Measurements from ENCODE around the gene CPED1.

DNA sequence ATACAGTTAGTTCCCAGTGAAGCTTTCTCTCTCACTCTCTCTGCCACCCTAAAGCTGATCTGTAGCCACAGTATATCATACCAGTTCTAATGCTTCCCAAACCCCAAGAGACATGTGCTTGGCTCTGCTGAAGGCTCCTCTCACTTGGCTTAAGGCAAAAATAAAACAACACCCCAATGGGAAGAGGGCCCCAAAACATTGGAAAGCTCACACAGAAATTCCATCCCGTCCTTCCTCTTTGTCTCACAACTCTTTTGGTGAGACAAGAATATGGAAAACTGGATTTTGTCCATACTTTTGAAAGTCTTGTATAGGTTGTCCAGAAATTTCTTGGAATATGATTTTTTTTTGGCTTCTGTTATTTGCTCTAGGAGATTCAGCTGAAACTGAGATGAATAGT, 284.2 kb downstream of the CPED1 start:
- TF ChIP-seq, protein P1, sequence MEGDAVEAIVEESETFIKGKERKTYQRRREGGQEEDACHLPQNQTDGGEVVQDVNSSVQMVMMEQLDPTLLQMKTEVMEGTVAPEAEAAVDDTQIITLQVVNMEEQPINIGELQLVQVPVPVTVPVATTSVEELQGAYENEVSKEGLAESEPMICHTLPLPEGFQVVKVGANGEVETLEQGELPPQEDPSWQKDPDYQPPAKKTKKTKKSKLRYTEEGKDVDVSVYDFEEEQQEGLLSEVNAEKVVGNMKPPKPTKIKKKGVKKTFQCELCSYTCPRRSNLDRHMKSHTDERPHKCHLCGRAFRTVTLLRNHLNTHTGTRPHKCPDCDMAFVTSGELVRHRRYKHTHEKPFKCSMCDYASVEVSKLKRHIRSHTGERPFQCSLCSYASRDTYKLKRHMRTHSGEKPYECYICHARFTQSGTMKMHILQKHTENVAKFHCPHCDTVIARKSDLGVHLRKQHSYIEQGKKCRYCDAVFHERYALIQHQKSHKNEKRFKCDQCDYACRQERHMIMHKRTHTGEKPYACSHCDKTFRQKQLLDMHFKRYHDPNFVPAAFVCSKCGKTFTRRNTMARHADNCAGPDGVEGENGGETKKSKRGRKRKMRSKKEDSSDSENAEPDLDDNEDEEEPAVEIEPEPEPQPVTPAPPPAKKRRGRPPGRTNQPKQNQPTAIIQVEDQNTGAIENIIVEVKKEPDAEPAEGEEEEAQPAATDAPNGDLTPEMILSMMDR (IDR thresholded peaks at IDR 0.05): no peak
- TF ChIP-seq ZFX (IDR thresholded peaks at IDR 0.05; ENCODE audit: borderline replicate concordance): no peak

All from 22Rv1 (cell line).